Activated naive CD8-positive, alpha-beta T cell treated with anti-CD3 and anti-CD28 coated beads for 36 hours (primary cell): ENCODE data around the gene VSIG8. TPM values are rescaled to one million over a fixed set of nuclear protein-coding genes. Genes with fewer than 3 reads are reported as not detected.

Experiments used
- DNase-seq: peaks from one replicate; pipeline ENCODE4 v3.0.0; 2021
- H3K27ac Mint-ChIP-seq: one replicate; pipeline ENCODE4 v1.8.0; 2022; ENCODE audit warnings: mild to moderate bottlenecking, moderate library complexity, mixed read lengths
- H3K27me3 Mint-ChIP-seq: one replicate; pipeline ENCODE4 v1.8.0; 2022; ENCODE audit warnings: mild to moderate bottlenecking, mixed read lengths
- H3K36me3 Mint-ChIP-seq: one replicate; pipeline ENCODE4 v1.8.0; 2021; ENCODE audit warnings: mild to moderate bottlenecking, mixed read lengths
- H3K4me1 Mint-ChIP-seq: one replicate; pipeline ENCODE4 v1.8.0; 2021; ENCODE audit warnings: mixed read lengths
- H3K4me3 Mint-ChIP-seq: one replicate; pipeline ENCODE4 v1.8.0; 2022; ENCODE audit warnings: mild to moderate bottlenecking, moderate library complexity, mixed read lengths
- H3K9me3 Mint-ChIP-seq: one replicate; pipeline ENCODE4 v1.8.0; 2022; ENCODE audit warnings: mixed read lengths
- total RNA-seq, 2 experiments: library from RNA; stranded (reverse); gene quantifications; one replicate each; pipeline ENCODE4 v1.2.3, GENCODE V29; 2021

VSIG8 gene
- total RNA-seq, 2 experiments from 2014 or later = not detected

DNA sequence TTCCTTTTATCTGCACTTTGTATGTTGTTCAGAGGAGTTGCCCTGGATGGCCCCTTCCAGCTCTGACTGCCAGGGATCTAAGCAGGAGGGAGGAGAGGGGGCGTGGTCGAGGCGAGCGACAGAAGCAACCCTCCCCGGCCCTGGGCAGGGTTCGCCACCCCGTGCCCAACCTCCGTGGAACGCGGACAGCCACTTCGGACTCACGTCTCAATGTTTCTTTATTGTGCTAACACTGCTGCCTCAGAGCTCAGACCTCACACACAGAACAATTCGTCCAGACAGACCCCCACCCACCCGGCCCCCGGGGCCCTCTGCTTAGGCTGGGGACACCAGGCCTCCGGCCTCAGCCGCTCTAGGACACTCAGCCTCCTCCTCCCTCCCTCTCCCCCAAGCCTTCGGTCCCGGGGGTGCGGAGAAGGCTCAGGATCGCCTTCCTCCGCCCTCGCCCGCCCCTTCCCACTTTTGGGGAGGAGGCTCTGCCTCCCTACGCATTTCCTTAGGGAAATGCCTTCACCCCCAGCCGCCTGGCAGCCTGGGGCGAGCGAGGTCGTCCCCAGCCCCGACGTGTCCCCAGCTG, 8.3 kb downstream of the VSIG8 start:
- H3K9me3 Mint-ChIP-seq = no peaks in the 10 kb centered on the region
- no peak overlapping the region for H3K27ac Mint-ChIP-seq
- H3K4me1 Mint-ChIP-seq = peaks cover 27% of the 10 kb centered on the region
- H3K4me3 Mint-ChIP-seq = peak overlapping the region; percentile 81
- no peaks in the 10 kb centered on the region for H3K36me3 Mint-ChIP-seq
- DNase-seq = peak; percentile 16
- no peaks in the 10 kb centered on the region for H3K27me3 Mint-ChIP-seq

DNA sequence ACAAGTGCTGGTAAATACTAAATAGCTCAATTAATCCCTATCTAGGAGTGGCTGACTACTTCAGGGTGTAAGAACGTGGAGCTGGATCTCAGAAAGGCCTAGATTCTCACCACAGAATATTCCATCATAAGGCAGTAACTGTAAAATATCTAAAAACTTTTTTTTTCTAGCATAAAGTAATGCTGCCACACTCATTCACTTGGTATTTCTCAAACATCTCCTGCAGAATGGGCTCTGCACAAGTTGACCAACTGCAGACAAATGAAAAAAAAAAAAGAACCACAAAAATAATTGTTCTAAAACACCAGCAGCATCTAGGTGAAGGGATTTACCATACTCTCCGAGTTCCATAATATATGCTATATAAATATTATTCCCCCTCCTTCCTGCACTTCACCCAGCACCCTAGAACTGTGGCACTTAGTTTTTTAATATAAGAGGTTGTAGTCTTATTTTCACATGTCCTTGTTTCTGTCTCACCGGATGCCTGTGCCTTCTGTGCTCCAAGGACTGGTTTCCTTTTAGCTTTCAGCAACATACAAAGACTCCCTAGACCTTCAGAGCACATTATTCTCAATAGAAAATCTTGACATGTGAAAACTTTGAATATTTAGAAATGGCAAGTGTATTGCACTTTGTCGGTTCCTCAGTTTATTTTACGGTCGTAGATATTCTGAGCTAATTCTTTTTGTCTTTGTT, 8.9 kb downstream of the VSIG8 start:
- H3K27ac Mint-ChIP-seq = no peak overlapping the region

DNA sequence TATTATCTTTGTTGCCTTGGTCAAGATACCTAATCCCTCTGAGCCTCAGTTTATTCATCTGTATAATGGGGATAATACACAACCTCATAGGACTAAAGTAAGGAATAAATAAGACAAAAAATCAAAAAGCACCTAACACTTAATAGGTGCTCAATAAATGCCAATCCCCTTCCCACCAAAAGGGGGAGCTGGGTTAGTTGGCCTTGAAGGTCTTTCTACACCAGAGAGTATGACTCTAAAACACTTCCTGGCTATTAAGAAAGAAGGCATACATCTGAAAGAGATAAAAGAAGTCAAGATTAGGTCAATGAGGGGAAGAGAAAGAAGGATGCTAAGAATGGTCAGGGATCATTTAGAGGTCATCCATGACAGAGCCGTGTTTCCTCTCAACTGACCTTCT, 11.1 kb downstream of the VSIG8 start:
- no peaks in the 10 kb centered on the region for H3K9me3 Mint-ChIP-seq
- no peaks in the 10 kb centered on the region for H3K27me3 Mint-ChIP-seq
- peaks cover 22% of the 10 kb centered on the region for H3K4me1 Mint-ChIP-seq
- no peak overlapping the region for H3K27ac Mint-ChIP-seq
- H3K4me3 Mint-ChIP-seq = no peak overlapping the region
- no peaks in the 10 kb centered on the region for H3K36me3 Mint-ChIP-seq
- DNase-seq = no peak

More for the DNA sequence above, 8.9 kb downstream of the VSIG8 start:
- Mint-ChIP-seq H3K27me3 (no peaks in the 10 kb centered on the region), H3K36me3 (no peaks in the 10 kb centered on the region), H3K4me1 (peaks cover 27% of the 10 kb centered on the region), H3K9me3 (no peaks in the 10 kb centered on the region), H3K4me3 (peak overlapping the region; percentile 81)
- no peak for DNase-seq

DNA sequence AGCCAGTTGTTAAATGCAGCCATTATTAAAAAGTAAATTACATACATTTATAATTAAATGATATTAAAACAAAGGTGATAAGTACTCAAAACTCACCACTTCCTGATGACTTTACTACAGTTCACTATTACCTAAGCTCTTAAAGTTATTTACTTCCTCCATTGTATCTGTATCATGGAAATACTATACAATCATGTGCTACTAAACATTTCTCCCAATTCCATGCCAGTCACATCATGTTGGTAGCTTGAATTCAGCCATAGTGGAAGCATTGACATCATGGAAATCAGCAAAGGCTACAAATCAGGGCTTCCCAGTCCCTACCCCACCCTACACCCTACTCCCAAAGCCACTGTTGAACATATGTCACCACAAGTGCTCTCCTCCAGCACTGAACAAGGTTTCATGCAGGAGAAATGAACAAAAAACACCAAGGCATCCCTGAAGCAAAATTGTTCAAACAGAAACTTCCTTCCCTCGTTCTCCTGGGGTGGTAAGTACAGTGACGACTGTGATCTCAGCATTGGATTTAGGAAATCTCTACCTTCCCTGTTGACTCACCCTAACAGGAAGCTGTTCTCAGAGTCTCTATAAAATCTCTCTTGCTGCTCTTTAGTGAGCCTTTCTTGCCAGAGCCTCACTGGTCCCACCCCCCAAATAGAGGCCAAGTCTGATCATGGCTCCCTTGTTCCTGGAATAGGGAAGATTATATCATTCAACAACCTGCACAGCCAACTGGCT, 12.7 kb downstream of the VSIG8 start:
- H3K4me3 Mint-ChIP-seq = no peak overlapping the region
- no peaks in the 10 kb centered on the region for H3K36me3 Mint-ChIP-seq
- no peak overlapping the region for H3K27ac Mint-ChIP-seq
- no peaks in the 10 kb centered on the region for H3K27me3 Mint-ChIP-seq
- H3K4me1 Mint-ChIP-seq = peaks cover 16% of the 10 kb centered on the region
- no peaks in the 10 kb centered on the region for H3K9me3 Mint-ChIP-seq
- no peak for DNase-seq

DNA sequence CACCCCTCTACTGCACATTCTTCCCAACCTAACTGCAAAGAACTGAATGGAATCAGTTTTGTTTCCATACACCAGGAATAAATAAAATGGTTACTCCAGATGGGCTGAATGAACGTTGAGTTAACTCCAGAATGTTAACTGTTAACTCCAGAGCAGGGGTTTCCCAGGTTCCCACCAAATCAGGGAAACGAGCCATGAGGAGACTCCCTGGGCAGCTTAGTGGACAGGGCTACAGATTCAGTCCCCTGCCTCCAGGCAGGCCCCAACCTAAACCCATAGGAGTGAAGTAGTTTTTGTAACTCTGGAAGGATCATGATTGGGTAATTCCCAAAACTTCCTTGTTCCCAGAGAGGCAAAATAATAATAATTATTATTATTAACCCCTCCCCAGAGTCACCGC, 14.1 kb downstream of the VSIG8 start:
- H3K9me3 Mint-ChIP-seq = no peaks in the 10 kb centered on the region
- no peak for DNase-seq
- no peaks in the 10 kb centered on the region for H3K27me3 Mint-ChIP-seq
- H3K4me1 Mint-ChIP-seq = peaks cover 7% of the 10 kb centered on the region
- H3K36me3 Mint-ChIP-seq = no peaks in the 10 kb centered on the region
- H3K27ac Mint-ChIP-seq = no peak overlapping the region
- H3K4me3 Mint-ChIP-seq = no peak overlapping the region

DNA sequence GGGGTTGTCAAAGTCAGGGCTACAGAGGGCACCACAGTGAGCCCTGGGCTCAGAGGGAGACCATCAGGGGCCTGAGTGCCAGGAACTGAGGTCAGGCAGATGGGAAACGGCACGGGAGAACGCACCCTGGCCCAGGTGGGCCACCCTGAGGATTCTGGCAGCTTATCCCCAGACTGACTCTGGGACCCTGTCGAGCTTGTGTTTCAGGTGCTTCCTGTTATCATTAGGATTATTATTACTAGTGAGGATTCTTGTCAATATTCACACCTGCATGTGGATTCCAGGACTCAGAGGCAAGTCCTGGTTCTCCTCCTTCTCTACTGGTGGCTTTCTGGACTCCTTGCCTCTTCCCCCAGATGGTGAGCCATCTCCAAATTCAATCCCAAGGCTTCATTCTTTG, 15.2 kb downstream of the VSIG8 start:
- H3K36me3 Mint-ChIP-seq = no peaks in the 10 kb centered on the region
- H3K4me1 Mint-ChIP-seq = peaks cover 4% of the 10 kb centered on the region
- H3K9me3 Mint-ChIP-seq = no peaks in the 10 kb centered on the region
- DNase-seq = no peak
- no peak overlapping the region for H3K27ac Mint-ChIP-seq
- H3K4me3 Mint-ChIP-seq = no peak overlapping the region
- H3K27me3 Mint-ChIP-seq = no peaks in the 10 kb centered on the region

DNA sequence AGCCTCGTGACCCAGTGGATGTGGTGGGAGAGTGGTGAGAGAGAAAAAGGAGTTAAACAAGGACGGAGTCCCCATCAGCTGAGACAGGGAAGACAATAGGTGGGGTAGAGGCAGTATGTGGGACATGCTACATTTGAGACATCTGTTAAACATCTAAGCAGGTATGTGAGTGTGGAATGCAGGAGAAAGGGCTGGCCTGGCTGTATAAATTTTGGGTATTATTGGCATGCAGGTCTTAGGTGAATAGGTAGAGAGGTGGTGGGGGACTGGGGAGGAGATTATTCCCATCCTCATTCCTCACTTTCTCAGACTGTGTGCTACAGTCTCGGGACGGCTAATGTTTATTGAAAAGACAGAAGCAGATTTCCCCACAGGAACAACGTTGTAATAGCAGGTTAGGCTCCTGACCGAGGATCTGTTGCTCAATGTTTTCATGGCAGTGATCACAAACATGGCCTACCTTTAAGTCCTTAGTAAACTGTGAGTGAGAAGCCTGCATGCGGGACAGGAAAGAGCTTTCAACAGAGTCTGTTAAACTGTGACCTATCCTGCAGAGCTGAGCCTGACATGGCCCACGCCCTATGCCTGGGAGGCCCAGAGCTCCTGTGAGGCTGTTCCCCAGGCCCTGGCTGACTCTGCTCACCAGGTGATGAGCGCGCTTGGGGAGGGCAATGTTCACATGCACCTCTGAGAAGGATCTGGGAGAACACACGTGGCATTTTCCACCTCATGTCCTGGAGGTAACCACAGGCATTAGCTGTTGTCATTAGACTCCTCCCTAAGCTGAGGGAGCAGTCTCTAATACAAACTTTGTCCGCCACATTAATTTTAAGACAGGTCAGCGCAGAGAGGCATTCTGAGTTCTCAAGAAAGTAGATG, 16.5 kb downstream of the VSIG8 start:
- no peak overlapping the region for H3K4me3 Mint-ChIP-seq
- H3K4me1 Mint-ChIP-seq = peaks cover 4% of the 10 kb centered on the region
- H3K36me3 Mint-ChIP-seq = no peaks in the 10 kb centered on the region
- H3K9me3 Mint-ChIP-seq = no peaks in the 10 kb centered on the region
- no peak overlapping the region for H3K27ac Mint-ChIP-seq
- DNase-seq = no peak
- no peaks in the 10 kb centered on the region for H3K27me3 Mint-ChIP-seq

DNA sequence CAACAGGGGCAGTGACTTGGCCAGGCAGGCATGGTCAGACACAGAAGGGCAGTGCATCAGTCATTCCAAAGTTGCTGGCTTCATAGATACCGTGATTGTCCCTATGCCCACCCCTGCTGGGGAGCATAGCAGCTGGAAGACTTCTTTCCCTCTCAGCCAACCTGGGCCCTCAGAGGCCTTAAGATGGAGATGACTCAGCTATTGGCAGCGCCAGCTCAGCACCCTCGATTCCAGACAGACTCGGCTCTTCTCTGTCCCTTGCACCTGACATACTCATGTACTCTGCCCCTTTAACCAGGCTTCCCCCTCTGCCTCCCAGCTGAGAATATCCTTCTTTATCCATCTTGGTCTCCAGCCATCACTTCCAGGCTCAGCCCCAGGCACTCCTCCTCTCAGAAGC, 19.0 kb downstream of the VSIG8 start:
- H3K27ac Mint-ChIP-seq = no peak overlapping the region
- H3K4me3 Mint-ChIP-seq = no peak overlapping the region
- H3K9me3 Mint-ChIP-seq = no peaks in the 10 kb centered on the region
- no peaks in the 10 kb centered on the region for H3K27me3 Mint-ChIP-seq
- H3K4me1 Mint-ChIP-seq = peaks cover 18% of the 10 kb centered on the region
- peaks cover 3% of the 10 kb centered on the region for H3K36me3 Mint-ChIP-seq
- no peak for DNase-seq

DNA sequence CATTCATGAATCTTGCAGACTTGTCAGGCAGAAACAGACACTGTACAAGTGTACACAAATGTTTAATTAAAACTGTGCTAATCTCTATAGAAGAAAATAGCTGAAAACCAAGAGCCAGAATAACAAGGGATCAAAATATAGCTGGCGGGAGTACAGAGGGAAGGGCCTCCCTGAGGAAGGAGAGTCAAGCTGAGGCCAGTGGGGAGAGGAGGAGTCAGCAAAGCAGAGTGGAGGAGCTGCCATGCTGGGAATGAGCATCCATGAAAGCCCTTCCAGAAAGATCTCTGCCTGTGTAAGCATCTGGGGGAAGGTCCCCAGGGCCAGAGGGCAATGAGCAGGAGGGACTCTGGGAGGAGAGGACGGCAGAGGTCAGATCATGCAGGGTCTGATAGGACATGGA, 20.7 kb downstream of the VSIG8 start:
- Mint-ChIP-seq H3K36me3 (peaks cover 5% of the 10 kb centered on the region), H3K27ac (no peak overlapping the region), H3K4me3 (no peak overlapping the region), H3K27me3 (no peaks in the 10 kb centered on the region), H3K4me1 (peaks cover 21% of the 10 kb centered on the region), H3K9me3 (no peaks in the 10 kb centered on the region)
- no peak for DNase-seq

- DNase-seq = no peak
- Mint-ChIP-seq H3K4me1 (peaks cover 21% of the 10 kb centered on the region), H3K36me3 (peaks cover 11% of the 10 kb centered on the region), H3K27me3 (no peaks in the 10 kb centered on the region), H3K4me3 (no peak overlapping the region), H3K9me3 (no peaks in the 10 kb centered on the region), H3K27ac (peak overlapping the region; percentile 26)
Measured at GRCh38 chr1:159839116-159839849, 23.2 kb downstream of the VSIG8 start.

GRCh38 chr1:159838715-159839114, 23.7 kb downstream of the VSIG8 start:
- Mint-ChIP-seq H3K4me3 (no peak overlapping the region), H3K27ac (peak overlapping the region; percentile 26), H3K27me3 (no peaks in the 10 kb centered on the region), H3K9me3 (no peaks in the 10 kb centered on the region), H3K36me3 (peaks cover 11% of the 10 kb centered on the region), H3K4me1 (peaks cover 21% of the 10 kb centered on the region)
- DNase-seq = no peak

GRCh38 chr1:159835862-159836525, 26.5 kb downstream of the VSIG8 start:
- Mint-ChIP-seq H3K27me3 (no peaks in the 10 kb centered on the region), H3K9me3 (no peaks in the 10 kb centered on the region), H3K27ac (no peak overlapping the region), H3K4me3 (no peak overlapping the region), H3K4me1 (peaks cover 21% of the 10 kb centered on the region), H3K36me3 (peaks cover 13% of the 10 kb centered on the region)
- no peak for DNase-seq

DNA sequence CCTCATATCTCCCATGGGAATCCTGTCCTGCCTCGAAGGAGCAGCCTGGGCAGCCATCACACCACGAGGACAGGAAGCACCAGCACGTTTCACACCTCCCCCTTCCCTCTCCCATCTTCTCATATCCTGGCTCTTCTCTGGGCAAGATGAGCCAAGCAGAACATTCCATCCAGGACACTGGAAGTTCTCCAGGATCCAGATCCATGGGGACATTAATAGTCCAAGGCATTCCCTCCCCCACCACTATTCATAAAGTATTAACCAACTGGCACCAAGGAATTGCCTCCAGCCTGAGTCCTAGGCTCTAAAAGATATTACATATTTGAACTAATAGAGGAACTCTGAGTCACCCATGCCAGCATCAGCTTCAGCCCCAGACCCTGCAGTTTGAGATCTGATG, 27.1 kb downstream of the VSIG8 start:
- H3K9me3 Mint-ChIP-seq = no peaks in the 10 kb centered on the region
- H3K4me1 Mint-ChIP-seq = peaks cover 21% of the 10 kb centered on the region
- H3K36me3 Mint-ChIP-seq = peaks cover 13% of the 10 kb centered on the region
- no peaks in the 10 kb centered on the region for H3K27me3 Mint-ChIP-seq
- H3K4me3 Mint-ChIP-seq = no peak overlapping the region
- DNase-seq = no peak
- no peak overlapping the region for H3K27ac Mint-ChIP-seq

- Mint-ChIP-seq H3K4me1 (peaks cover 18% of the 10 kb centered on the region), H3K9me3 (peaks cover 7% of the 10 kb centered on the region), H3K36me3 (peaks cover 20% of the 10 kb centered on the region), H3K27ac (no peak overlapping the region), H3K27me3 (no peaks in the 10 kb centered on the region), H3K4me3 (no peak overlapping the region)
- no peak for DNase-seq
Measured at GRCh38 chr1:159832309-159832708, 30.1 kb downstream of the VSIG8 start.
